Measurements from ENCODE around the gene KIR3DL2. TPM values are rescaled to one million over a fixed set of nuclear protein-coding genes. Genes with fewer than 3 reads are reported as not detected.
"Not testable (repeated sequence)": the region's sequence is repeated elsewhere in the genome, so short reads cannot be mapped to it uniquely, and the experiment has no call there.

Gene KIR3DL2
- total and polyA plus RNA-seq, 5 experiments from 2014 or later = 0.14 to 6.5 (median 1.1) TPM; not detected in 2

GRCh38 chr19:54832496-54832895 is 17.7 kb upstream of the KIR3DL2 start, which contains the start of gene KIR2DS4:
Gene KIR2DS4 (plus strand): TSS chr19:54832676.
- Mint-ChIP-seq H3K9me3 (peaks cover 0 to 16% (median 2%) of the 10 kb centered on the region in 9 donors), H3K27me3 (peaks cover 0 to 28% (median 3%) of the 10 kb centered on the region in 5 donors), H3K27ac (peak within 1 kb of the TSS in 1 of 10 donors; percentile 50)
- H3K4me3 Mint-ChIP-seq, H3K4me1 Mint-ChIP-seq, ATAC-seq, DNase-seq, H3K36me3 Mint-ChIP-seq, POLR2A ChIA-PET: not testable (repeated sequence)

DNA sequence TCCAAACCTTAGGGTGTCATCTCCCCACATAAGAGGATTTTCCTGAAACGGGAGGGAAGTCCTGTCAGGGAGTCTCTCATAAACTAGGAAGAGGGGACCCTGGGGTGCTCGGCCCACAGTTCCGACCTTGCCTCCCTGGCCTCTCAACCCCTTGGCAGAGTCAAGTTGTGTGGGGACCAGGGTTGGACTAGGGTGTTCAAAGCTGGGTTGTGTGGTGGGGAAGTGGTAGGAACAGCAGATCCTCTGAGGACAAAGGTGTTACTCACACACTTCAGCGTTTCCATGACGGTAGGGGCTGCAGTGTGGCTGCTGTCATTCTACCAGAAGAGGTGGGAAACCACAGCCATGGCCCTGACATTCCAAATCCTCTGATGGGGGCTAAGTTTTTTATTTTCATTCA is 15.1 kb upstream of the KIR3DL2 start:
- peaks cover 0 to 24% (median 3%) of the 10 kb centered on the region in 5 donors for H3K27me3 Mint-ChIP-seq
- ATAC-seq, H3K4me3 Mint-ChIP-seq, POLR2A ChIA-PET, H3K9me3 Mint-ChIP-seq, H3K36me3 Mint-ChIP-seq, DNase-seq, H3K4me1 Mint-ChIP-seq, H3K27ac Mint-ChIP-seq: not testable (repeated sequence)

- H3K36me3 Mint-ChIP-seq, H3K9me3 Mint-ChIP-seq, H3K27ac Mint-ChIP-seq, H3K4me1 Mint-ChIP-seq, DNase-seq, ATAC-seq, H3K4me3 Mint-ChIP-seq, POLR2A ChIA-PET: not testable (repeated sequence)
- peaks cover 0 to 23% (median 0%) of the 10 kb centered on the region in 5 donors for H3K27me3 Mint-ChIP-seq
Measured at GRCh38 chr19:54837522-54837921, 12.7 kb upstream of the KIR3DL2 start.

DNA sequence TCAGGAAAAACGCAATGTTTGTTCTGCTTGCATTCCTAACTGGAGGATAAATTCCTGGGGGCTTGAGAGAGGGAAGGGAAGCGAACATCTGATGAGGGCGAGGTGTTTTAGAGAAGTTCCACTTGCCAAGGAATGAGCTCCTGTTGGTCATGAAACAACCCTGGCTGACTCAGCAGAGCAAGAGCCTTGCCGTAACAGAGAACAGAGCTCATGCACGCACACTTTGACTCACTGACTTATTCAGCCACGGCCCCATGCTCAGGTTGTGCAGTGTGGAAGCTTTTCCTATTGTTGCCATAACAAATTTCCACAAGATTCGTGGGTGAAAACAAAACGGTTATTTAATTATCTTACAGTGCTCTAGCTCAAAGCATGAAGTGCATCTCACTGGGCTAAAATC is 7.1 kb upstream of the KIR3DL2 start:
- Mint-ChIP-seq H3K36me3 (peaks cover 0 to 15% (median 0%) of the 10 kb centered on the region in 3 donors), H3K9me3 (peaks cover 0 to 31% (median 4%) of the 10 kb centered on the region in 9 donors), H3K27me3 (peaks cover 8 to 30% (median 13%) of the 10 kb centered on the region in 5 donors)
- H3K4me3 Mint-ChIP-seq, DNase-seq, ATAC-seq, H3K4me1 Mint-ChIP-seq, POLR2A ChIA-PET, H3K27ac Mint-ChIP-seq: not testable (repeated sequence)

DNA sequence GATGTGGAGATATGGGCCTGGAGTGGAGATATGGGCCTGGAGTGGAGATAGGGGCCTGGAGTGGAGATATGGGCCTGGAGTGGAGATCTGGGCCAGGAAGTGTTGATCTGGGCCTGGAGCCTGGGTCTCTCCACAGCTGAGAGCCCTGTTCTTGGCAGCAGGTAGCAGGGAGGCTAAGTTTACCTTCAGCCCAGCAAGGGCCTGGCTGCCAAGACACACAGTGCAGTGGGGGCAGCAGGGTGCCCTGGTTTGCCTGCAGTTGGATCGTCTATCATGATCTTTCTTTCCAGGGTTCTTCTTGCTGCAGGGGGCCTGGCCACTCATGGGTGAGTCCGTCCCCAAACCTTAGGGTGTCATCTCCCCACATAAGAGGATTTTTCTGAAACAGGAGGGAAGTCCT is 687 bp downstream of the KIR3DL2 start:
- DNase-seq (no peak), ATAC-seq (no peak)
- Mint-ChIP-seq H3K4me3 (no peak overlapping the region), H3K4me1 (peaks cover 0 to 2% (median 0%) of the 10 kb centered on the region in 4 donors), H3K27ac (peak overlapping the region in 2 of 10 donors; percentile 34 to 46), H3K27me3 (peaks cover 19 to 51% (median 24%) of the 10 kb centered on the region in 5 donors), H3K36me3 (peaks cover 0 to 6% (median 0%) of the 10 kb centered on the region in 3 donors), H3K9me3 (peaks cover 0 to 16% (median 4%) of the 10 kb centered on the region in 9 donors)
- POLR2A ChIA-PET = no interaction called here

DNA sequence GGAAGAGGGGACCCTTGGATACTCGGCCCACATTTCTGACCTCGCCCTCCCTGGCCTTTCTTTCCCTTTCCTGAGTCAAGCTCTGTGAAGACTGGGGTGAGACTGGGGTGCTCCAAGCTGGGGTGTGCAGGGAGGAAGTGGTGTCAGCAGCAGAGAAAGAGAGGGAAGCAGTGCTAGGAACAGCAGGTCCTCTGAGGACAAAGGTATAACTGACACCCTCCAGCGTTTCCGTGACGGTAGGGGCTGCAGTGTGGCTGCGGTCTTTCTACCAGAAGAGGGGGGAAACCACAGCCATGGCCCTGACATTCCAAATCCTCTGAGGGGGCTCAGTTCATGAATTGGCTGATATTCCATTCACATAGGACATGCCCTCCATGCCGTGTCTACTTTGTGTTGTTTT is 1.1 kb downstream of the KIR3DL2 start:
- peaks cover 0 to 2% (median 0%) of the 10 kb centered on the region in 4 donors for H3K4me1 Mint-ChIP-seq
- H3K36me3 Mint-ChIP-seq = peaks cover 0 to 2% (median 0%) of the 10 kb centered on the region in 3 donors

GRCh38 chr19:54855241-54855640 is 5.0 kb downstream of the KIR3DL2 start:
- H3K4me3 Mint-ChIP-seq, H3K4me1 Mint-ChIP-seq, DNase-seq, H3K9me3 Mint-ChIP-seq, ATAC-seq, H3K36me3 Mint-ChIP-seq, POLR2A ChIA-PET, H3K27ac Mint-ChIP-seq: not testable (repeated sequence)
- H3K27me3 Mint-ChIP-seq = peaks cover 17 to 45% (median 32%) of the 10 kb centered on the region in 5 donors

More for the DNA sequence above, 1.1 kb downstream of the KIR3DL2 start:
- Mint-ChIP-seq H3K9me3 (peaks cover 0 to 11% (median 4%) of the 10 kb centered on the region in 9 donors), H3K27me3 (peaks cover 19 to 51% (median 24%) of the 10 kb centered on the region in 5 donors), H3K27ac (peak overlapping the region in 1 of 10 donors; percentile 46), H3K4me3 (no peak overlapping the region)
- ATAC-seq (no peak), DNase-seq (no peak)
- POLR2A ChIA-PET = no interaction called here

- Mint-ChIP-seq H3K27me3 (peaks cover 9 to 36% (median 23%) of the 10 kb centered on the region in 5 donors), H3K9me3 (peaks cover 0 to 12% (median 8%) of the 10 kb centered on the region in 9 donors)
- DNase-seq, H3K27ac Mint-ChIP-seq, H3K36me3 Mint-ChIP-seq, H3K4me3 Mint-ChIP-seq, POLR2A ChIA-PET, H3K4me1 Mint-ChIP-seq, ATAC-seq: not testable (repeated sequence)
Measured at GRCh38 chr19:54858476-54858875, 8.2 kb downstream of the KIR3DL2 start.

DNA sequence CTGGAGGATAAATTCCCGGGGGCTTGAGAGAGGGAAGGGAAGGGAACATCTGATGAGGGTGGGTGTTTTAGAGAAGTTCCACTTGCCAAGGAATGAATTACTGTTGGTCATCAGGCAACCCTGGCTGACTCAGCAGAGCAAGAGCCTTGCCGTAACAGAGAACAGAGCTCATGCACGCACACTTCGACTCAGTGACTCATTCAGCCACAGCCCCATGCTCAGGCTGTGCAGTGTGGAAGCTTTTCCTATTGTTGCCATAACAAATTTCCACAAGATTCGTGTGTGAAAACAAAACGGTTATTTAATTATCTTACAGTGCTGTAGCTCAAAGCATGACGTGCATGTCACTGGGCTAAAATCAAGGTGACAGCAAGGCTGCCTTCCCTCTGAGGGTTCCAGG is 9.2 kb downstream of the KIR3DL2 start:
- peaks cover 9 to 30% (median 23%) of the 10 kb centered on the region in 5 donors for H3K27me3 Mint-ChIP-seq
- H3K4me1 Mint-ChIP-seq, H3K4me3 Mint-ChIP-seq, H3K27ac Mint-ChIP-seq, H3K36me3 Mint-ChIP-seq, ATAC-seq, DNase-seq, POLR2A ChIA-PET: not testable (repeated sequence)
- peaks cover 0 to 12% (median 8%) of the 10 kb centered on the region in 9 donors for H3K9me3 Mint-ChIP-seq

GRCh38 chr19:54863459-54863858 is 13.2 kb downstream of the KIR3DL2 start:
- peaks cover 11 to 52% (median 29%) of the 10 kb centered on the region in 5 donors for H3K27me3 Mint-ChIP-seq

DNA sequence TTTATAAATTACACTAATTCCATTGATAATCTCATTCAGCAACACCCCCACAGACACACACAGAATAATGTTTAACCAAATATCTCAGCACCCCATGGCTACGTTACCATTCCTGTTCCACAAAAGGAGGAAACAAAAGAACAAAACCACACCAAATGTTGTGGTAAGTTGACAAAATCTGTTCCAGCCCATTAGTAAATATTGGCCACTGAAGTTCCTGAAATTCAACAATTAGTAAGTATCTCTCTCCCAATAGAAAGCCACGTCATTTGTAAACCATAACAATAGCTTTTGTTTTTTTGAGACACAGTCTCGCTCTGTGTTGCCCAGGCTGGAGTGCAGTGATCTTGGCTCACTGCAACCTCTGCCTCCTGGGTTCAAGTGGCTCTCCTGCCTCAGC is 21.5 kb downstream of the KIR3DL2 start:
- Mint-ChIP-seq H3K36me3 (peaks cover 0 to 21% (median 0%) of the 10 kb centered on the region in 3 donors), H3K27ac (no peak overlapping the region), H3K27me3 (peaks cover 8 to 19% (median 15%) of the 10 kb centered on the region in 5 donors), H3K4me1 (peaks cover 0 to 8% (median 0%) of the 10 kb centered on the region in 4 donors), H3K9me3 (peaks cover 0 to 21% (median 5%) of the 10 kb centered on the region in 9 donors), H3K4me3 (no peak overlapping the region)
- DNase-seq (no peak), ATAC-seq (no peak)
- POLR2A ChIA-PET = no interaction called here

More at GRCh38 chr19:54863459-54863858, 13.2 kb downstream of the KIR3DL2 start:
- POLR2A ChIA-PET, H3K4me1 Mint-ChIP-seq, H3K36me3 Mint-ChIP-seq, ATAC-seq, H3K27ac Mint-ChIP-seq, DNase-seq, H3K4me3 Mint-ChIP-seq: not testable (repeated sequence)
- H3K9me3 Mint-ChIP-seq = peaks cover 0 to 25% (median 8%) of the 10 kb centered on the region in 9 donors

DNA sequence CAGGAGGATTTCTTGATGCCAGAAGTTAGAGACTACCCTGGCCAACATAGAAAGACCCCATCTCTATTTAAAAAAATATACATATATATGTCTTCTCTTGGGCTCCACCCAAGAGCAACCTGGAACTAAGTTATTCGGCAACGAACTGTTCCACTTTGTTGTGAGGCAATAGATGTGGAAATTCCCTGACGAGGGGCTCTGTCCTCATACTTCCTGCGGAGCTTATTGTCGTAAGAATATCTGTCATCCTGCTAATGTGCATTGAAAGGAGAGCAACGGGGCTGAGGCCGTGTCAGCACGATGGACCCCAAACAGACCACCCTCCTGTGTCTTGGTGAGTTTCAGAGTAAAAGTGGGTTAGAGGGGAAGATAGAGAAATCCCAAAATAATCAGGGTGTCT is 23.7 kb downstream of the KIR3DL2 start, which contains the start of gene FCAR:
FCAR (plus strand) TSS at position 246 of the 400 bp plus-strand sequence; CDS start at position 301, 55 bp downstream.
- Mint-ChIP-seq H3K4me3 (peak within 1 kb of the TSS in 1 of 10 donors; percentile 57), H3K27me3 (peaks cover 0 to 15% (median 9%) of the 10 kb centered on the region in 5 donors), H3K4me1 (peaks cover 0 to 8% (median 0%) of the 10 kb centered on the region in 4 donors), H3K36me3 (peaks cover 0 to 11% (median 0%) of the 10 kb centered on the region in 3 donors), H3K9me3 (peaks cover 0 to 10% (median 1%) of the 10 kb centered on the region in 9 donors), H3K27ac (no peak within 1 kb of the TSS)
- DNase-seq (no peak), ATAC-seq (no peak)
- POLR2A ChIA-PET = no interaction called here

DNA sequence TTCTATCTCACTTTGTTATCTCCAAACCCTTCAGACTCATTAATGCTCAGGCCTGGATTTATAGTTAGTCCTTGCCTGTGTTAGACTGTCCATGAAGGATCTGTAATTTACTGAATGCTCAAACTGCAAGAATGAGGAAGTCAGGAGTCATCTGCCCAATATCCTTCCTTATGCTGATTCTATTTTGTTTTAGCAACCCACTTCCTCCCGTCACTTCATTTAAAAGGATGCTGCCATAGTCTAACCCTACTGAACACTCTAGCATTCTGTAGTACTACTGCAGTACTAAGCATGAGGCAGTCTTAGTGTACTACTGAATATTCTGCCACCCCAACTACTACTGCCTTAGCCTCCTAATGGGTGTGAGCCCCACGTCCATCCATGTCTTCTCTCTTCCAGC is 25.3 kb downstream of the KIR3DL2 start:
- Mint-ChIP-seq H3K27ac (no peak overlapping the region), H3K36me3 (peaks cover 0 to 11% (median 0%) of the 10 kb centered on the region in 3 donors), H3K4me3 (peak overlapping the region in 1 of 10 donors; percentile 25), H3K9me3 (peaks cover 0 to 8% (median 1%) of the 10 kb centered on the region in 9 donors), H3K27me3 (peaks cover 8 to 20% (median 15%) of the 10 kb centered on the region in 5 donors), H3K4me1 (peaks cover 0 to 8% (median 0%) of the 10 kb centered on the region in 4 donors)
- no peak for ATAC-seq
- POLR2A ChIA-PET = no interaction called here
- DNase-seq = no peak
